HG03432 (cell line): ENCODE results near the gene SLC25A42.

Source experiments
- ATAC-seq: cut with Tn5 transposase; IDR thresholded peaks from one replicate; pipeline ENCODE4 v1.9.1; 2021; ENCODE audit warnings: mild to moderate bottlenecking, moderate library complexity; ENCODE audit not compliant: unreplicated experiment

SLC25A42 gene

GRCh38 chr19:19067276-19068072 lies 3.7 kb downstream of the SLC25A42 start:
- no peak for ATAC-seq

GRCh38 chr19:19068659-19069654 lies 5.2 kb downstream of the SLC25A42 start:
- ATAC-seq: no peak

GRCh38 chr19:19071897-19072296 lies 8.1 kb downstream of the SLC25A42 start:
- no peak for ATAC-seq

- no peak for ATAC-seq
Measured at GRCh38 chr19:19074196-19074882, 10.5 kb downstream of the SLC25A42 start.

- ATAC-seq: no peak
Measured at GRCh38 chr19:19075126-19075525, 11.3 kb downstream of the SLC25A42 start.

- no peak for ATAC-seq
Measured at GRCh38 chr19:19076476-19076875, 12.7 kb downstream of the SLC25A42 start.

- ATAC-seq: no peak
Measured at GRCh38 chr19:19077103-19077502, 13.3 kb downstream of the SLC25A42 start.

GRCh38 chr19:19078801-19079200 lies 15.0 kb downstream of the SLC25A42 start:
- no peak for ATAC-seq

- no peak for ATAC-seq
Measured at GRCh38 chr19:19079571-19079970, 15.8 kb downstream of the SLC25A42 start.

GRCh38 chr19:19081642-19082151 lies 17.9 kb downstream of the SLC25A42 start:
- no peak for ATAC-seq

GRCh38 chr19:19083413-19084178 lies 19.8 kb downstream of the SLC25A42 start:
- no peak for ATAC-seq

GRCh38 chr19:19087676-19088075 lies 23.9 kb downstream of the SLC25A42 start:
- ATAC-seq: no peak

GRCh38 chr19:19094513-19094912 lies 30.7 kb downstream of the SLC25A42 start:
- no peak for ATAC-seq

- ATAC-seq: no peak
Measured at GRCh38 chr19:19095691-19096090, 31.9 kb downstream of the SLC25A42 start.

GRCh38 chr19:19096641-19097627 lies 33.1 kb downstream of the SLC25A42 start:
- no peak for ATAC-seq

- ATAC-seq: no peak
Measured at GRCh38 chr19:19098084-19098702, 34.4 kb downstream of the SLC25A42 start.

- ATAC-seq: no peak
Measured at GRCh38 chr19:19098703-19099632, 35.2 kb downstream of the SLC25A42 start.
